Measurements from ENCODE around the gene YWHAG.

Gene YWHAG

DNA sequence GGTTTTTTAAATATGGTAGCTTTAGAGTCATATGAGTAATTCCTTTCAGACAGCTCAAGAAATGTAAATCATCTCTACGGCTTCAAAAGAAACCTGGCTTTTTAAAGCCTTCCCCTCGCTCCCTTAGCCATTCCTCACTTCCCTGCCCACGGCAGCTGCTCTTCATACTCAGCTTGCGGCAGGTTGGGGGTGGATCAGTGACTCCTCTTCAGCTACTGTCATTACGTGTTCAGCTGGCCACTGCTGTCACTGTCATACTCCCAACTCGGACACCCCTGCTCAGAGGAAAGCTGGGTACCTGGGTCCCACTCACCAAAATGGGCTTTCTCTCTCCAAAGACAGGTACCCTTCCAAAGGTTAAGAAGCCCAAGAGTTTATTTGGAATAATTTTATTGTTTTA is 6.6 kb downstream of the YWHAG start:
- TF ChIP-seq, protein P1, sequence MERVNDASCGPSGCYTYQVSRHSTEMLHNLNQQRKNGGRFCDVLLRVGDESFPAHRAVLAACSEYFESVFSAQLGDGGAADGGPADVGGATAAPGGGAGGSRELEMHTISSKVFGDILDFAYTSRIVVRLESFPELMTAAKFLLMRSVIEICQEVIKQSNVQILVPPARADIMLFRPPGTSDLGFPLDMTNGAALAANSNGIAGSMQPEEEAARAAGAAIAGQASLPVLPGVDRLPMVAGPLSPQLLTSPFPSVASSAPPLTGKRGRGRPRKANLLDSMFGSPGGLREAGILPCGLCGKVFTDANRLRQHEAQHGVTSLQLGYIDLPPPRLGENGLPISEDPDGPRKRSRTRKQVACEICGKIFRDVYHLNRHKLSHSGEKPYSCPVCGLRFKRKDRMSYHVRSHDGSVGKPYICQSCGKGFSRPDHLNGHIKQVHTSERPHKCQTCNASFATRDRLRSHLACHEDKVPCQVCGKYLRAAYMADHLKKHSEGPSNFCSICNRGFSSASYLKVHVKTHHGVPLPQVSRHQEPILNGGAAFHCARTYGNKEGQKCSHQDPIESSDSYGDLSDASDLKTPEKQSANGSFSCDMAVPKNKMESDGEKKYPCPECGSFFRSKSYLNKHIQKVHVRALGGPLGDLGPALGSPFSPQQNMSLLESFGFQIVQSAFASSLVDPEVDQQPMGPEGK (CRISPR knock-in tag; IDR thresholded peaks at IDR 0.05; ENCODE audit: borderline replicate concordance): no peak
- TF ChIP-seq ARNTL (CRISPR knock-in tag; IDR thresholded peaks at IDR 0.05; ENCODE audit: borderline replicate concordance, low read depth) (no peak), ZC3H10 (CRISPR knock-in tag; IDR thresholded peaks at IDR 0.05) (no peak), ZNF70 (CRISPR knock-in tag; IDR thresholded peaks at IDR 0.05) (no peak), SNAI2 (CRISPR knock-in tag; IDR thresholded peaks at IDR 0.05) (no peak), PPARA (CRISPR knock-in tag; IDR thresholded peaks at IDR 0.05; ENCODE audit: borderline replicate concordance) (no peak), RARB (CRISPR knock-in tag; IDR thresholded peaks at IDR 0.05) (no peak), ESRRG (CRISPR knock-in tag; IDR thresholded peaks at IDR 0.05) (no peak)
- TF ChIP-seq, protein P2, sequence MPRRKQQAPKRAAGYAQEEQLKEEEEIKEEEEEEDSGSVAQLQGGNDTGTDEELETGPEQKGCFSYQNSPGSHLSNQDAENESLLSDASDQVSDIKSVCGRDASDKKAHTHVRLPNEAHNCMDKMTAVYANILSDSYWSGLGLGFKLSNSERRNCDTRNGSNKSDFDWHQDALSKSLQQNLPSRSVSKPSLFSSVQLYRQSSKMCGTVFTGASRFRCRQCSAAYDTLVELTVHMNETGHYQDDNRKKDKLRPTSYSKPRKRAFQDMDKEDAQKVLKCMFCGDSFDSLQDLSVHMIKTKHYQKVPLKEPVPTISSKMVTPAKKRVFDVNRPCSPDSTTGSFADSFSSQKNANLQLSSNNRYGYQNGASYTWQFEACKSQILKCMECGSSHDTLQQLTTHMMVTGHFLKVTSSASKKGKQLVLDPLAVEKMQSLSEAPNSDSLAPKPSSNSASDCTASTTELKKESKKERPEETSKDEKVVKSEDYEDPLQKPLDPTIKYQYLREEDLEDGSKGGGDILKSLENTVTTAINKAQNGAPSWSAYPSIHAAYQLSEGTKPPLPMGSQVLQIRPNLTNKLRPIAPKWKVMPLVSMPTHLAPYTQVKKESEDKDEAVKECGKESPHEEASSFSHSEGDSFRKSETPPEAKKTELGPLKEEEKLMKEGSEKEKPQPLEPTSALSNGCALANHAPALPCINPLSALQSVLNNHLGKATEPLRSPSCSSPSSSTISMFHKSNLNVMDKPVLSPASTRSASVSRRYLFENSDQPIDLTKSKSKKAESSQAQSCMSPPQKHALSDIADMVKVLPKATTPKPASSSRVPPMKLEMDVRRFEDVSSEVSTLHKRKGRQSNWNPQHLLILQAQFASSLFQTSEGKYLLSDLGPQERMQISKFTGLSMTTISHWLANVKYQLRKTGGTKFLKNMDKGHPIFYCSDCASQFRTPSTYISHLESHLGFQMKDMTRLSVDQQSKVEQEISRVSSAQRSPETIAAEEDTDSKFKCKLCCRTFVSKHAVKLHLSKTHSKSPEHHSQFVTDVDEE (CRISPR knock-in tag; IDR thresholded peaks at IDR 0.05): no peak
- TF ChIP-seq, protein P3, sequence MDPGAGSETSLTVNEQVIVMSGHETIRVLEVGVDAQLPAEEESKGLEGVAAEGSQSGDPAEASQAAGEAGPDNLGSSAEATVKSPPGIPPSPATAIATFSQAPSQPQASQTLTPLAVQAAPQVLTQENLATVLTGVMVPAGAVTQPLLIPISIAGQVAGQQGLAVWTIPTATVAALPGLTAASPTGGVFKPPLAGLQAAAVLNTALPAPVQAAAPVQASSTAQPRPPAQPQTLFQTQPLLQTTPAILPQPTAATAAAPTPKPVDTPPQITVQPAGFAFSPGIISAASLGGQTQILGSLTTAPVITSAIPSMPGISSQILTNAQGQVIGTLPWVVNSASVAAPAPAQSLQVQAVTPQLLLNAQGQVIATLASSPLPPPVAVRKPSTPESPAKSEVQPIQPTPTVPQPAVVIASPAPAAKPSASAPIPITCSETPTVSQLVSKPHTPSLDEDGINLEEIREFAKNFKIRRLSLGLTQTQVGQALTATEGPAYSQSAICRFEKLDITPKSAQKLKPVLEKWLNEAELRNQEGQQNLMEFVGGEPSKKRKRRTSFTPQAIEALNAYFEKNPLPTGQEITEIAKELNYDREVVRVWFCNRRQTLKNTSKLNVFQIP (CRISPR knock-in tag; IDR thresholded peaks at IDR 0.05; ENCODE audit: borderline replicate concordance, low read depth): no peak
- ATAC-seq: no peak

DNA sequence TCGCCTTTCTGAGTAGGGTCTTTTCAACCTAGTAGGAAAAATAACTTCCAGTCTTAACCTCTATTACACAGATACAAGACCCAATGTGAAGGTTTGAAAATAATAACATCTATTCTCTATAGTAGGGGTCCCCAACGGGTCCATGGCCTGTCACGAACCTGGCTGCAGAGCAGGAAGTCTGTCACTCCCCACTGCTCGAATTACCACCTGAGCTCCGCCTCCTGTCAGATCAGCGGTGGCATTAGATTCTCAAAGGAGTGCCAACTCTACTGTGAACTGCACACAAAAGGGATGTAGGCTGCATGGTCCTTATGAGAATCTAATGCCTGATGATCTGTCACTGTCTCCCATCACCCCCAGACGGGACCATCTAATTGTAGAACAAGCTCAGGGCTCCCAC is 7.4 kb downstream of the YWHAG start:
- no peak for ATAC-seq
- TF ChIP-seq TCF4 (CRISPR knock-in tag; IDR thresholded peaks at IDR 0.05; ENCODE audit: borderline replicate concordance): no peak
- TF ChIP-seq, protein P1 (CRISPR knock-in tag; IDR thresholded peaks at IDR 0.05; ENCODE audit: borderline replicate concordance): no peak
- TF ChIP-seq, protein P3 (CRISPR knock-in tag; IDR thresholded peaks at IDR 0.05; ENCODE audit: borderline replicate concordance, low read depth): no peak
- TF ChIP-seq, protein P4, sequence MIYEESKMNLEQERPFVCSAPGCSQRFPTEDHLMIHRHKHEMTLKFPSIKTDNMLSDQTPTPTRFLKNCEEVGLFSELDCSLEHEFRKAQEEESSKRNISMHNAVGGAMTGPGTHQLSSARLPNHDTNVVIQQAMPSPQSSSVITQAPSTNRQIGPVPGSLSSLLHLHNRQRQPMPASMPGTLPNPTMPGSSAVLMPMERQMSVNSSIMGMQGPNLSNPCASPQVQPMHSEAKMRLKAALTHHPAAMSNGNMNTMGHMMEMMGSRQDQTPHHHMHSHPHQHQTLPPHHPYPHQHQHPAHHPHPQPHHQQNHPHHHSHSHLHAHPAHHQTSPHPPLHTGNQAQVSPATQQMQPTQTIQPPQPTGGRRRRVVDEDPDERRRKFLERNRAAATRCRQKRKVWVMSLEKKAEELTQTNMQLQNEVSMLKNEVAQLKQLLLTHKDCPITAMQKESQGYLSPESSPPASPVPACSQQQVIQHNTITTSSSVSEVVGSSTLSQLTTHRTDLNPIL (CRISPR knock-in tag; IDR thresholded peaks at IDR 0.05; ENCODE audit: low read depth): no peak
- no peak for TF ChIP-seq BACH2 (CRISPR knock-in tag; IDR thresholded peaks at IDR 0.05; ENCODE audit: borderline replicate concordance)
- TF ChIP-seq ZNF70 (CRISPR knock-in tag; IDR thresholded peaks at IDR 0.05): no peak
- TF ChIP-seq SNAI2 (CRISPR knock-in tag; IDR thresholded peaks at IDR 0.05): no peak
- TF ChIP-seq PPARA (CRISPR knock-in tag; IDR thresholded peaks at IDR 0.05; ENCODE audit: borderline replicate concordance): no peak
- TF ChIP-seq ZFP3 (CRISPR knock-in tag; IDR thresholded peaks at IDR 0.05): no peak
- no peak for TF ChIP-seq ZC3H10 (CRISPR knock-in tag; IDR thresholded peaks at IDR 0.05)
- no peak for TF ChIP-seq ZNF8 (CRISPR knock-in tag; IDR thresholded peaks at IDR 0.05)
- TF ChIP-seq RARB (CRISPR knock-in tag; IDR thresholded peaks at IDR 0.05): no peak
- TF ChIP-seq ARNTL (CRISPR knock-in tag; IDR thresholded peaks at IDR 0.05; ENCODE audit: borderline replicate concordance, low read depth): no peak
- TF ChIP-seq, protein P5, sequence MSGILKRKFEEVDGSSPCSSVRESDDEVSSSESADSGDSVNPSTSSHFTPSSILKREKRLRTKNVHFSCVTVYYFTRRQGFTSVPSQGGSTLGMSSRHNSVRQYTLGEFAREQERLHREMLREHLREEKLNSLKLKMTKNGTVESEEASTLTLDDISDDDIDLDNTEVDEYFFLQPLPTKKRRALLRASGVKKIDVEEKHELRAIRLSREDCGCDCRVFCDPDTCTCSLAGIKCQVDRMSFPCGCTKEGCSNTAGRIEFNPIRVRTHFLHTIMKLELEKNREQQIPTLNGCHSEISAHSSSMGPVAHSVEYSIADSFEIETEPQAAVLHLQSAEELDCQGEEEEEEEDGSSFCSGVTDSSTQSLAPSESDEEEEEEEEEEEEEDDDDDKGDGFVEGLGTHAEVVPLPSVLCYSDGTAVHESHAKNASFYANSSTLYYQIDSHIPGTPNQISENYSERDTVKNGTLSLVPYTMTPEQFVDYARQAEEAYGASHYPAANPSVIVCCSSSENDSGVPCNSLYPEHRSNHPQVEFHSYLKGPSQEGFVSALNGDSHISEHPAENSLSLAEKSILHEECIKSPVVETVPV (CRISPR knock-in tag; IDR thresholded peaks at IDR 0.05): no peak
- no peak for TF ChIP-seq ZFP30 (CRISPR knock-in tag; IDR thresholded peaks at IDR 0.05)
- TF ChIP-seq CSDC2 (CRISPR knock-in tag; IDR thresholded peaks at IDR 0.05): no peak
- TF ChIP-seq ZNF565 (CRISPR knock-in tag; conservative IDR thresholded peaks at IDR 0.05; ENCODE audit: low read depth): no peak

Measured in SK-N-SH treated with all-trans-retinoic acid at 6 μM for 48 hours (cell line).